Measurements from ENCODE around the gene PRRX2.
"Not testable (repeated sequence)": the region's sequence is repeated elsewhere in the genome, so short reads cannot be mapped to it uniquely, and the experiment has no call there.

PRRX2 gene

DNA sequence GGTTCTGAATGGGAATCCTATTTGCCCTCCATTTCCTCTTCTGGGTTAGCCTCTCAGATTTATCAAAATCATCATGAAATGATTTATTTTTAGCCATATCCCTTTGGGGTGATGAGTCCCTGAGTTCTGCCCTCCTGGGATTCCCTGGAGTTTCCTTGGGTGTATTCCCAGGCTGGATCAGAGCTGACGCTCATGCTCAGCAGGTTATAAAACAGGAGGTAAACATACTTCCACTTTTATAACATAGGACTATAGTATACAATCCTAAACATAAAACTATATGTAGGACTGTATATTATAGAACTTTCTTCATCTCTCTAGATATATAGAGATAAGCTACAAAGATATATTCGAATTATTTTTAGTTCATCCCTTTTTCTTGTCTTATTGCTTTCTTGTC, 4.4 kb upstream of the PRRX2 start:
- ATAC-seq (no peak), DNase-seq (no peak)
- Mint-ChIP-seq H3K9me3 (no peaks in the 10 kb centered on the region), H3K4me3 (no peak overlapping the region), H3K27ac (no peak overlapping the region), H3K27me3 (peaks cover 17% of the 10 kb centered on the region), H3K4me1 (peaks cover 10% of the 10 kb centered on the region)

DNA sequence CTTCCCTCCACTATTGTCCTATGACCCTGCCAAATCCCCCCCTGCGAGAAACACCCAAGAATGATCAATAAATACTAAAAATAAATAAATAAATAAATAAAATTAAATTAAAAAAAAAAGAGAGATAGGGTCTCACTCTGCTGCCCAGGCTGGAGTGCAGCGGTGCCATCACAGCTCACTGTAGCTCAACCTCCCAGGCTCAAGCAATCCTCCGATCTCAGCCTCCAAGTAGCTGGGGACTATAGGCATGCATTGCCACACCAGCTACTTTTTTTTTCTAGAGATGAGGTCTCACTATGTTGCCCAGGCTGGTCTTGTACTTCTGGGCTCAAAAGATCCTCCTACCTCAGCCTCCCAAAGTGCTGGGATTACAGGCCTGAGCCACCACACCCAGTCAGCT, 3.2 kb upstream of the PRRX2 start:
- not testable (repeated sequence) for DNase-seq, H3K4me3 Mint-ChIP-seq, H3K4me1 Mint-ChIP-seq, H3K9me3 Mint-ChIP-seq, H3K27ac Mint-ChIP-seq, ATAC-seq
- H3K27me3 Mint-ChIP-seq: peaks cover 22% of the 10 kb centered on the region

DNA sequence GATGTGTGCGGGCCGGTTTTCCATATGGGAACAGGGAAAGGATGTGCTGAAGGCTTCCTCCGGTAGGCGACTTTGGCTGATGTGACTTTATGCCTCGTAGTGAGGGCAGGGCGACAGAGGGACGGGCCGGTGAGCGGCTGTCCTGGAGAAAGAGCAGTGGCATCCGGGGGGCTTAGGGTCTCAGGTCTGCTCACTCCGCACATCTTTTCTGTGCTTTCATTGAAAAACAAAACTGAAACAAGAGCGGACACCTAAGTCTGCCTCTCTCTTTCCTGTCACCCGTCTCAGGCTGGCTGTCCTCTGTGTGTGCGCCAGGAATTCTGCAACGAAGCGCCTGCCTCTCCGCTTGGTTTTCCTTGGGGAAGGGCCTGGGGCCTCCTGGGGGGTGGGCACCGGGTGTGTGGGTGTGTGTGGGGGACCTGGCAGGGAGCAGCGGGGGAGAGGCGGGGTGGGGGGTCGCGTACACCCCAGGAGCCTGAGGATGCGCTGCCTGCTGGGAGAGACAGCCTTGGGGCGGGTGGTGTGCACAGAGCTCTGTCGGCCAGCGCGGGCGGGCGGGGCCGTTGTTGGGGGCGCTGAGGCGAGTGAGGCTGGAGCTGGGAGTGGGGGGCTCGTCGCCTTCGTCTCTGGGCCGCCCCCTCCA, 580 bp upstream of the PRRX2 start:
- Mint-ChIP-seq H3K4me1 (peaks cover 16% of the 10 kb centered on the region), H3K4me3 (peak overlapping the region; percentile 75 to 89), H3K27me3 (peaks cover 48% of the 10 kb centered on the region), H3K27ac (peak overlapping the region in 1 of 2 donors; percentile 27), H3K9me3 (no peaks in the 10 kb centered on the region)
- DNase-seq (peak in 1 of 2 donors; percentile 11), ATAC-seq (peak; percentile 55)

DNA sequence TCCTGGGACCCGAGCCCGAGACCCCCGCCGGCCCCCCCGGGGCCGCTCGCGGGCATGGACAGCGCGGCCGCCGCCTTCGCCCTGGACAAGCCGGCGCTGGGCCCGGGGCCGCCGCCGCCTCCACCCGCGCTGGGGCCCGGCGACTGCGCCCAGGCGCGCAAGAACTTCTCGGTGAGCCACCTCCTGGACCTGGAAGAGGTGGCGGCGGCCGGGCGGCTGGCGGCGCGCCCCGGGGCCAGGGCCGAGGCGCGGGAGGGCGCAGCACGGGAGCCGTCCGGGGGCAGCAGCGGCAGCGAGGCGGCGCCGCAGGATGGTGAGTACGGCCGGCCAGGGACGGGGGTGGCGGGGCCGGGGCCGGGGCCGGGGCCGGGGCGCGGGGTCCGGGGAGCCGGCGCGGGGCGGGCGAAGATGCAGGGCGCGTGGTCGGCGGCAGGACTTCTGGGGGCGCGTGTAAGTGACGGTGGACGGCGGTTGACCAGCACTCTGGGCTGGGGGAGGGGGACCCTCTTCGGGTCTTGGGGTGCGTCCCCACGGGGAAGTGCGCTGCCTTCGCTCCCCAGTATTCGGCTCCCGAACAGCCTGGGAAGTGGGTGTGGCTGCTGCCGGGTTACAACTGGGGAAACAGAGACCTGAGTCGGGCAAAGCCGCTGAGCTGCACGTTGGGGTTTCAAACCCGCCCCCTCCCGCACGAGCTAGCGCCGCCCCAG, 520 bp downstream of the PRRX2 start:
- peaks cover 16% of the 10 kb centered on the region for H3K4me1 Mint-ChIP-seq
- H3K9me3 Mint-ChIP-seq: no peaks in the 10 kb centered on the region
- H3K27me3 Mint-ChIP-seq: peaks cover 49% of the 10 kb centered on the region
- H3K27ac Mint-ChIP-seq: no peak overlapping the region
- peak overlapping the region; percentile 39 to 61 for H3K4me3 Mint-ChIP-seq
- DNase-seq: no peak
- peak; percentile 53 for ATAC-seq

DNA sequence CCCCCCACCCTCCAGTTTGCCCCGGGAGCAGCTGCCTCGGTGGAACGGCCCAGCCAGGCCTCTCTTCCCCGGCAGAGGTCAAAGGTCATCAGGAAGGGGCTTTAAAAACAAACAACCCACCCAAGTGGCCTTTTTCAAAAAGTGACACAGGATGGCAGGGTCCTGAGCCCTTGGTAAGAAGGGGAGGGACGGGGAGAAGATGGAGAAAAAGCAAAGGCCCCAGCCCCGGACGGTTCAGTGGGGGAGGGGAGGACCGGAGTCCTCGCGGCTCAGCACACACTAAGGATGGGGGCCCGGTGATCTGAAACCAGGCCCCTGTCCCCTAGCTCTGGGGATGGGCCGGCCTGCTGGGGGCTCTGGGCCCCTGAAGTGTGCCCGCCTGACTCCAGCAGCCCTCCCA, 1.1 kb downstream of the PRRX2 start:
- no peaks in the 10 kb centered on the region for H3K9me3 Mint-ChIP-seq
- H3K4me3 Mint-ChIP-seq: no peak overlapping the region
- peaks cover 19% of the 10 kb centered on the region for H3K4me1 Mint-ChIP-seq
- ATAC-seq (no peak), DNase-seq (no peak)
- H3K27me3 Mint-ChIP-seq: peaks cover 46% of the 10 kb centered on the region
- H3K27ac Mint-ChIP-seq: no peak overlapping the region

DNA sequence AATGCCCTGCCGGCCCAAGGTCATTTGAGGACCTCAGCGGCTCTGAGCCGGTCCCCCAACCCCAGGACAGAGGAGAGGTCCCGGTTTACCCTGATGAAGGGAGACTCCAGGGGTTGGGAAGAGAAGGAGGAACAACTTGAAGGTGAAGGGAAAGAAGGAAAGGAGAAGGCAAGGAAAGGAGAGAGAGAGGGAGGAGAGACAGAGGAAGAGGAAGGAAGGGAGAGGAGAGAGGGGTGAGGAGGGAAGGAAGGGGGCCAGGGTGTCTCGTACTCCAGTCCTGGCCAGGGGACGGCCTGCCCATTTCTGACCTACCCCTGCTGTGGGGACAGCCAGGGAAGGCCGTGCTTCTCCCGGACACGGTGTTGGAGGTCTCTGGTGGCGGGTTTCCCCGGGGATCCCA, 1.9 kb downstream of the PRRX2 start:
- ATAC-seq (no peak), DNase-seq (no peak)
- no peak overlapping the region for H3K4me3 Mint-ChIP-seq
- peaks cover 23% of the 10 kb centered on the region for H3K4me1 Mint-ChIP-seq
- H3K9me3 Mint-ChIP-seq: no peaks in the 10 kb centered on the region
- no peak overlapping the region for H3K27ac Mint-ChIP-seq
- peaks cover 46% of the 10 kb centered on the region for H3K27me3 Mint-ChIP-seq

DNA sequence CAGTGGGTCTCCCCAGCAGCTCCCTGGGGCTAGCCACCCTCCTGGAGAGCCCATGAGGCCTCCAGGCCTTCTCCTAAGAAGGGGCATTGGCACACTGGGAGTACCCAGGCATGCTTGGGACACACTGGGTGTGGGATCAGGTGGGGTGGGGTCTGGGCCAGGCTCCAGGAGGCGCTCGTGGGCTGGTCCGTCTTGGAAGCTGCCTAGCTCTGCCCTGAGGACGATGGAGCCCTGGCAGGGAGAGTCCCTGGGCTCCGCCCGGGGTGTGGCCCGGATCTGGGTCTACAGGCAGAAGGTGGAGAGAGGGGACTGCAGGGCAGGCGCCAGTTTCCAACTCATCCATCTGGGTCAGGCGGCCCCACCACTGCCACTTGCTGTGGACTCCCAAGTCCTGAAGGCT, 2.4 kb downstream of the PRRX2 start:
- no peak for DNase-seq
- Mint-ChIP-seq H3K27me3 (peaks cover 50% of the 10 kb centered on the region), H3K27ac (no peak overlapping the region), H3K4me3 (no peak overlapping the region), H3K4me1 (peaks cover 23% of the 10 kb centered on the region), H3K9me3 (no peaks in the 10 kb centered on the region)
- ATAC-seq: no peak

DNA sequence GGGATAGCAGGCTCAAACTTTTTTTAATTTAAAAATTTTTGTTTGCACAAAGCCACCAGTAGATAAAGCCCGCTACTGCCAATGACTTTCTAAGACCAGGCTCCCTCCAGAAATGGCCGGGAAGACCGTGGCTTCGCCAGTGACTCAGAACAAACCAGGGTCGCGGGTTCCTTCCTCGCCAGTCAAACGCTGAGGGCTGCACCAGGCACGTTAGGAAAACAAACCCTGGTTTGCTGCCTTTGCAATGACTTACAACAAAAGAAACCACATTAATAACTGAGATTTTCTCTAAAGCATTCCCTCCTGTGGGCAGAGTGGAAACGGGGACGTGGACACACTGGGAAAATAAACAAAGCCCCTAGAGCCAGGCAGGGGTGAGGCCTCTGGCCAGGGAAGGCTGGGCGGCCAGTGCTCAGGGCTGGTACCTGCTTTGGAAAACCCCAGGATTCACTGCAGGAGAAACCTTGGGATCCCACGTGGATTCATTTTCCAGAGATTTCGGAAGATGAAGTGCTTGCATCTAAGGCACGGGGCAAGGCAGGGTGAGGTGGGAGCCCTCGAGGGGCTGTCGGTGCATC, 3.8 kb downstream of the PRRX2 start:
- H3K9me3 Mint-ChIP-seq: no peaks in the 10 kb centered on the region
- DNase-seq: no peak
- H3K4me1 Mint-ChIP-seq: peaks cover 23% of the 10 kb centered on the region
- H3K27me3 Mint-ChIP-seq: peaks cover 62% of the 10 kb centered on the region
- H3K27ac Mint-ChIP-seq: no peak overlapping the region
- no peak for ATAC-seq
- H3K4me3 Mint-ChIP-seq: no peak overlapping the region

DNA sequence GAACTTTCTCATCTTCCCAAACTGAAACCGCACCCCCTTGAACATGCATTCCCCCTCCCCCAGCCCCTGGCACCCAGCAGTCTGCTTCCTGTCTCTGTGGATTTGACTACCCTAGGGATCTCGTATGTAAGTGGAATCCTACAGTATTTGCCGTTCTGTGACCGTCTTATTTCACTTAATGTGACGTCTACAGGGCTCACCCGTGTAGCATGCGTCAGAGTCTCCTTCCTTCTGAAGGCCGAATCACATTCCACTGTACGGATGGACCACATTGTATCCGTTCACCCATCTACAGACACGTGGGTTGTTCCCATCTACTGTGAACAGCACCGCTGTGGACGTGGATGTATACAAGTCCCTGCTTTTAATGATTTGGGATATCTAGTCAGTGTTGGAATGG, 4.5 kb downstream of the PRRX2 start:
- peak overlapping the region in 1 of 2 donors; percentile 89 for H3K27ac Mint-ChIP-seq
- peaks cover 55% of the 10 kb centered on the region for H3K27me3 Mint-ChIP-seq
- DNase-seq (no peak), ATAC-seq (no peak)
- no peak overlapping the region for H3K4me3 Mint-ChIP-seq
- H3K4me1 Mint-ChIP-seq: peaks cover 17% of the 10 kb centered on the region
- H3K9me3 Mint-ChIP-seq: no peaks in the 10 kb centered on the region

DNA sequence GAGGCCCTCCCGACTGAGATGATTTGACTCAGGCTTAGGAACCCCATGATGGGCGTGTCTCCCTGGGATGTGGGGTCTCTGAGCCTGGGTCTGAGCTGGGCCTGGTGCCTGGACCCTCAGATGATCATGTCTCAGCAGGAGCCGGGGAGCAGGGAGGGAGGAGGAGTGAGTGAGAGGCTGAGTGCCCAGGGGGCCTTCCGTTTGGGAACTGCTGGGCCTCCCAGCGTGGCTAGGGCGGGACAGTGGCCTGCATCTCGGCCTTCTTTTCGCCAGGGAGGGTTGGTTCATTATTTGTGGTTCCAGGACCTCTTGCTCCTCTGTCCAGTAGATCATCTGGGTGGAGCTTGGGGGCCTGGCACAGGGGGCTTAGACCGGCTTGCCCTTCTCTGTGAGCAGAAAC, 5.6 kb downstream of the PRRX2 start:
- DNase-seq (no peak), ATAC-seq (no peak)
- peaks cover 54% of the 10 kb centered on the region for H3K27me3 Mint-ChIP-seq
- peaks cover 13% of the 10 kb centered on the region for H3K4me1 Mint-ChIP-seq
- no peaks in the 10 kb centered on the region for H3K9me3 Mint-ChIP-seq
- H3K27ac Mint-ChIP-seq: no peak overlapping the region
- no peak overlapping the region for H3K4me3 Mint-ChIP-seq

DNA sequence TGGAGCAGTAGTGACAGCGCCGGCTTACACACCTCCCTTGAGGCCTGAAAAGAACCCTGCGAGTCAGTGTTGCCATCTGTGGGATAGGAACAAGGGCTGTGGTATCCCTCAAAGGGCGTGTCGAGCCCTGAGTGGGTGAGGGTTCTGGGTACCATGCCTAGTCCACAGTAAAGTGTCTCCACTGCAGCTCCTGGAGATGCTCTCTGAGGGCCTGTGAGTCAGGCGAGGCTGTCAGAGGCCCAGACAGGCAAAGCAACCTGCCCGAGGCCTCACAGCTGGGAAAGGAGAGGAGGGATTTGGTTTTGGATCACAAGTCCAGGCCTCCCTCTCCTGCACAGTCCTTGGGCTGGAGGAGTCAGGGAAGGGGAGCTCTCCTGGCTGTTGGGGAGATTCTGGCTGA, 6.1 kb downstream of the PRRX2 start:
- Mint-ChIP-seq H3K27ac (no peak overlapping the region), H3K9me3 (no peaks in the 10 kb centered on the region), H3K27me3 (peaks cover 58% of the 10 kb centered on the region), H3K4me3 (no peak overlapping the region), H3K4me1 (peaks cover 13% of the 10 kb centered on the region)
- ATAC-seq (peak; percentile 63), DNase-seq (peak; percentile 15 to 24)

DNA sequence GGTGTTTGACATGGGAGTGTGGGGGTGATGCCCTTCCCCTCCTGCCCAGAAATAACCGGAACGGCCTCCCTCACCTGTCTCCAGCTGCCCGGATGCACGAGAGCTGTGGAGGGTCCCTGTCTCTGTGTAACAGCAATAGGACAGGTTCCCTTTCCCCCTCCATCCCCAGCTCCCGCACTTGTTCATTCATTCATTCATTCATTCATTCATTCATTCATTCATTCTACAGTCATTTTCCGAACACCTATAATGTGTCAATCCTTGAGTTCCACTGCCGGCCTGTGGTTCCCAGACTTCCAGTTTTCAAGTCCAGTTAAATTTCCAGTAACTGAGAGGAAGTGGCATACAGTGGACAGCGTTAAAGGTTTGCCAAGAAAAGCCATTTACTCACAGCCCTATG, 7.3 kb downstream of the PRRX2 start:
- DNase-seq (no peak), ATAC-seq (no peak)
- Mint-ChIP-seq H3K27ac (no peak overlapping the region), H3K4me1 (peaks cover 13% of the 10 kb centered on the region), H3K9me3 (no peaks in the 10 kb centered on the region), H3K27me3 (peaks cover 58% of the 10 kb centered on the region), H3K4me3 (no peak overlapping the region)

DNA sequence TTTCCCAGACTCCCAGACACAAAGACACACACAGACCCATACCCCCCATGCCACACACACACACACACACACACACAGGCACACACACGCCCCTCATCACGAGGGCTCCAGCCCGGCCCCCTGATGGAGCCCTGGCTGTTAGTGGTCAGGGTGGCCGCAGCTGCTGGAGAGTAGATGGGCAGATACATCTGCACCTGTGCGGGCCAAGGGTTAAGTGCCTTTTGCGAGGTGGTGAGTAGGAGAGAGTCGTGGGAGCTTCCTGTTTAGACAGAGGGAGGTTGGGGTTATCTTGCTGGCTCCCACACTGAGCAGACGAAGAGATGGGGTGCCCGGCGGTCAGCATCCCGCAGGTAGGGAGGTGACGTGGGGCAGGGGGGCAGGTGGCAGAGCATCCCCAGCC, 8.2 kb downstream of the PRRX2 start:
- H3K4me3 Mint-ChIP-seq: no peak overlapping the region
- H3K4me1 Mint-ChIP-seq: peaks cover 12% of the 10 kb centered on the region
- H3K9me3 Mint-ChIP-seq: no peaks in the 10 kb centered on the region
- no peak overlapping the region for H3K27ac Mint-ChIP-seq
- ATAC-seq (no peak), DNase-seq (no peak)
- peaks cover 55% of the 10 kb centered on the region for H3K27me3 Mint-ChIP-seq

DNA sequence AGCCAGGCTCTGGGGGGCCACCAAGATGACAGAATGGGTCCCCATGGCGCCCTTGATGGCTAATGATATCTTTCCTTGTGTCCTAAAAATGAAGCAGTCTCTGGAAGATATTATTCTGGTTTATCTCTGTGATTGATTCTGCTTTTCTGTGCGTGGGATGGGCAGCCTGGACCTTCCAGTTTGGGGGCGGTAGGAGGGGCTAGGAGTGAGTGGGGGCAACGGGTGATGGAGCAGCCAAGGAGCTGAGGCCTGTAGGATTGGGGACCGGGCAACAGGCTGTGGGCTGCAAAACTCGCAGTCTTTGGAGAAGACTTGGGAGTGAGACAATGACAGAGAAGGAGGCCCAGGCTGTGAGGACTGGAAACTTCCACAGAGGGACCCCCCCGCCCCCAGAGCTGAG, 8.8 kb downstream of the PRRX2 start:
- H3K27ac Mint-ChIP-seq: no peak overlapping the region
- ATAC-seq (no peak), DNase-seq (no peak)
- H3K27me3 Mint-ChIP-seq: peaks cover 55% of the 10 kb centered on the region
- no peak overlapping the region for H3K4me3 Mint-ChIP-seq
- peaks cover 6% of the 10 kb centered on the region for H3K4me1 Mint-ChIP-seq
- no peaks in the 10 kb centered on the region for H3K9me3 Mint-ChIP-seq

DNA sequence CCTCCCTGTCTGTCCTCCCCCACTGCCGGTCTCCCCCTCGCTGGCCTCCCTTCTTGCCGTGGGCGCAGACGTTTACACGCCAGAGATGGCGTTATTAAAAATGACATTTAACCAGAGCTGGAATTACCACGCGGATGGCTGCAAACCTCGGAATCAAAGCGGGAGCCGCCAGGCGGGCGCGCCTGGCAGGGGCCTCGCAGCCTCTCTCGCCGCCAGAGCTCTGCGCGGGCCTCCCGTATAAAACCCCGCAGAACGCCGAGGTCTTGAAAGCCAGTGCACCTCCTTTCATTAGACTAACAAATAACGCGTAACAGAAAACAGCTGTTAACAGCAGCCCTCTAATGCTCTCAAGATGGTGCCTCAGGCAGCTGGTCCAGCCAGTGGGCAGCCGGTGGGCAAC, 10.2 kb downstream of the PRRX2 start:
- H3K4me1 Mint-ChIP-seq: peaks cover 6% of the 10 kb centered on the region
- H3K4me3 Mint-ChIP-seq: no peak overlapping the region
- peak overlapping the region in 1 of 2 donors; percentile 42 for H3K27ac Mint-ChIP-seq
- H3K27me3 Mint-ChIP-seq: peaks cover 51% of the 10 kb centered on the region
- no peaks in the 10 kb centered on the region for H3K9me3 Mint-ChIP-seq
- no peak for ATAC-seq
- no peak for DNase-seq

DNA sequence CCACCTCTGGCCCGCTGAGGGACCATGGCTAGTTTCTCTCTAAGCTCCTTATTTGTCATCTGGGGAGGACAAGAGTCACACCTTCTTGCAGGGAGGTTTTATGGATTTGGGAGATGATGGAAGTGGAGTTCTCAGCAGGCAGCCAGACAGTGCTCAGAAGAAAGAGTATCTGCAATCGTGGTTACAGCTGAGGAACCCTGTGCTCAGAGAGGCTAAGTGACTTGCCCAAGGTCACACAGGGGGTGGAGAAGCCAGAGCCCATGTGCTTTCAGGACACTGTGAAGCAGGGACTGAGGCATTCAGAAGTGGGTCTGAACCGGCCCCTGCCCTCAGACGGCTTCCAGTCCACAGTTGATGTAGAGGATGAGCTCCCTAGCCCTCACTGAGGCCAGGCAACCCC, 10.8 kb downstream of the PRRX2 start:
- H3K9me3 Mint-ChIP-seq: no peaks in the 10 kb centered on the region
- no peak overlapping the region for H3K27ac Mint-ChIP-seq
- ATAC-seq: no peak
- peaks cover 6% of the 10 kb centered on the region for H3K4me1 Mint-ChIP-seq
- peaks cover 55% of the 10 kb centered on the region for H3K27me3 Mint-ChIP-seq
- H3K4me3 Mint-ChIP-seq: no peak overlapping the region
- no peak for DNase-seq

Data from stimulated activated naive CD8-positive, alpha-beta T cell treated with anti-CD3 and anti-CD28 coated beads, Interleukin-15, amount 100 ng/mL, for 72 hours (primary cell).